GM21737 (cell line): ENCODE data around the gene RNF31.
"Not testable (repeated sequence)": the region's sequence is repeated elsewhere in the genome, so short reads cannot be mapped to it uniquely, and the experiment has no call there.

Experiments
- ATAC-seq: cut with Tn5 transposase; IDR thresholded peaks from one replicate; pipeline ENCODE4 v1.9.1; 2021; ENCODE audit warnings: mild to moderate bottlenecking, moderate library complexity; ENCODE audit not compliant: unreplicated experiment

The RNF31 gene

GRCh38 chr14:24146978-24147760, at the start of gene RNF31:
RNF31 (plus strand) TSS chr14:24147498; CDS start chr14:24147699, 201 bp downstream.
- peak; percentile 76 for ATAC-seq

- ATAC-seq: no peak
These were observed 48.9 kb upstream of the RNF31 start for GRCh38 chr14:24098229-24098926.

GRCh38 chr14:24098927-24099813, 48.1 kb upstream of the RNF31 start:
- ATAC-seq: no peak

GRCh38 chr14:24100197-24100981, 46.9 kb upstream of the RNF31 start:
- ATAC-seq: no peak

GRCh38 chr14:24100982-24101494, 46.3 kb upstream of the RNF31 start:
- ATAC-seq: no peak

GRCh38 chr14:24102357-24103048, 44.8 kb upstream of the RNF31 start:
- ATAC-seq: no peak

GRCh38 chr14:24103451-24103850, 43.8 kb upstream of the RNF31 start:
- ATAC-seq: no peak

- not testable (repeated sequence) for ATAC-seq
These were observed 41.6 kb upstream of the RNF31 start for GRCh38 chr14:24105609-24106239.

- no peak for ATAC-seq
These were observed 40.5 kb upstream of the RNF31 start for GRCh38 chr14:24106672-24107271.

- ATAC-seq: no peak
These were observed 38.9 kb upstream of the RNF31 start for GRCh38 chr14:24108336-24108874.

- ATAC-seq: no peak
These were observed 37.2 kb upstream of the RNF31 start for GRCh38 chr14:24110060-24110459.

GRCh38 chr14:24110523-24110922, 36.8 kb upstream of the RNF31 start:
- ATAC-seq: no peak

GRCh38 chr14:24113379-24113800, 33.9 kb upstream of the RNF31 start:
- no peak for ATAC-seq

GRCh38 chr14:24113801-24114531, 33.3 kb upstream of the RNF31 start:
- peak; percentile 27 for ATAC-seq

GRCh38 chr14:24114532-24115421, 32.5 kb upstream of the RNF31 start, which contains the start of the genes DCAF11 and NRL:
DCAF11 (plus strand) TSS chr14:24114777; CDS start chr14:24115595, 818 bp downstream.
NRL (minus strand) TSS chr14:24114949; CDS start chr14:24082848, 32,101 bp downstream.
- ATAC-seq: peak; percentile 78

GRCh38 chr14:24115422-24116127, 31.7 kb upstream of the RNF31 start:
- ATAC-seq: no peak
